ENCODE data around the gene RFTN2.

RFTN2 gene

GRCh38 chr2:197548582-197548981 lies 126.8 kb downstream of the RFTN2 start:
- H2AFZ ChIP-seq (ENCODE audit: low read depth, low read length): no peak overlapping the region
- H3K27me3 ChIP-seq (ENCODE audit: insufficient read depth, low read length, poor library complexity): no peaks in the 10 kb centered on the region
- no peaks in the 10 kb centered on the region for H3K9me3 ChIP-seq (ENCODE audit: insufficient read depth, low read length, severe bottlenecking)
- peaks cover 29% of the 10 kb centered on the region for H3K79me2 ChIP-seq (ENCODE audit: insufficient read depth, low read length)
- H3K4me2 ChIP-seq (ENCODE audit: insufficient read depth, low read length): no peak overlapping the region
- no peak overlapping the region for H3K4me3 ChIP-seq (ENCODE audit: low read depth in 1 of 2, low read length in 2 of 2)
- no peak for ATAC-seq (ENCODE audit: insufficient read depth, low read depth)
- H3K36me3 ChIP-seq (ENCODE audit: insufficient read depth, low read length): peaks cover 69% of the 10 kb centered on the region
- DNase-seq: no peak
- no peaks in the 10 kb centered on the region; the same call in 1 of the 2 replicates for H4K20me1 ChIP-seq (ENCODE audit: insufficient read depth, low read length)
- TF ChIP-seq CTCF (IDR thresholded peaks at IDR 0.05; ENCODE audit: borderline replicate concordance, extremely low read depth, low read length, poor library complexity, severe bottlenecking) (no peak), EZH2 (IDR thresholded peaks at IDR 0.05; ENCODE audit: borderline replicate concordance, low read depth, low read length, severe bottlenecking) (no peak)
- H3K9ac ChIP-seq (ENCODE audit: low read depth, low read length): no peak overlapping the region
- H3K4me1 ChIP-seq (ENCODE audit: insufficient read depth, low read length): no peaks in the 10 kb centered on the region
- no peak overlapping the region for H3K27ac ChIP-seq (ENCODE audit: low read length)

- TF ChIP-seq EZH2 (IDR thresholded peaks at IDR 0.05; ENCODE audit: borderline replicate concordance, low read depth, low read length, severe bottlenecking) (no peak), CTCF (IDR thresholded peaks at IDR 0.05; ENCODE audit: borderline replicate concordance, extremely low read depth, low read length, poor library complexity, severe bottlenecking) (no peak)
- Histone ChIP-seq H3K9me3 (ENCODE audit: insufficient read depth, low read length, severe bottlenecking) (no peaks in the 10 kb centered on the region), H3K9ac (ENCODE audit: low read depth, low read length) (no peak overlapping the region), H3K79me2 (ENCODE audit: insufficient read depth, low read length) (peaks cover 40% of the 10 kb centered on the region), H3K4me2 (ENCODE audit: insufficient read depth, low read length) (no peak overlapping the region), H3K4me1 (ENCODE audit: insufficient read depth, low read length) (no peaks in the 10 kb centered on the region), H4K20me1 (ENCODE audit: insufficient read depth, low read length) (no peaks in the 10 kb centered on the region; the same call in 1 of the 2 replicates), H3K36me3 (ENCODE audit: insufficient read depth, low read length) (peaks cover 70% of the 10 kb centered on the region), H3K27ac (ENCODE audit: low read length) (no peak overlapping the region), H2AFZ (ENCODE audit: low read depth, low read length) (no peak overlapping the region), H3K27me3 (ENCODE audit: insufficient read depth, low read length, poor library complexity) (no peaks in the 10 kb centered on the region), H3K4me3 (ENCODE audit: low read depth in 1 of 2, low read length in 2 of 2) (no peak overlapping the region)
- ATAC-seq (ENCODE audit: insufficient read depth, low read depth) (no peak), DNase-seq (no peak)
Observed at GRCh38 chr2:197547163-197547900, 128.1 kb downstream of the RFTN2 start.

GRCh38 chr2:197543206-197543605 lies 132.2 kb downstream of the RFTN2 start:
- Histone ChIP-seq H4K20me1 (ENCODE audit: insufficient read depth, low read length) (no peaks in the 10 kb centered on the region; the same call in 1 of the 2 replicates), H3K4me1 (ENCODE audit: insufficient read depth, low read length) (no peaks in the 10 kb centered on the region), H3K9me3 (ENCODE audit: insufficient read depth, low read length, severe bottlenecking) (no peaks in the 10 kb centered on the region), H3K36me3 (ENCODE audit: insufficient read depth, low read length) (peaks cover 80% of the 10 kb centered on the region), H3K27me3 (ENCODE audit: insufficient read depth, low read length, poor library complexity) (no peaks in the 10 kb centered on the region), H3K9ac (ENCODE audit: low read depth, low read length) (no peak overlapping the region), H3K4me2 (ENCODE audit: insufficient read depth, low read length) (no peak overlapping the region), H3K27ac (ENCODE audit: low read length) (no peak overlapping the region), H3K4me3 (ENCODE audit: low read depth in 1 of 2, low read length in 2 of 2) (no peak overlapping the region), H3K79me2 (ENCODE audit: insufficient read depth, low read length) (peaks cover 67% of the 10 kb centered on the region), H2AFZ (ENCODE audit: low read depth, low read length) (no peak overlapping the region)
- no peak for DNase-seq
- ATAC-seq (ENCODE audit: insufficient read depth, low read depth): no peak
- TF ChIP-seq CTCF (IDR thresholded peaks at IDR 0.05; ENCODE audit: borderline replicate concordance, extremely low read depth, low read length, poor library complexity, severe bottlenecking) (no peak), EZH2 (IDR thresholded peaks at IDR 0.05; ENCODE audit: borderline replicate concordance, low read depth, low read length, severe bottlenecking) (no peak)
